MCF 10A (cell line): Measurements from ENCODE around the gene FKBP2. TPM values are rescaled to one million over a fixed set of nuclear protein-coding genes. Genes with fewer than 3 reads are reported as not detected.

Experiments used
- BruUV-seq: library from RNA; stranded (reverse); fragments of 400-500 nt; replicated peaks from 2 replicates; lab custom pipeline; 2021; lab: Mats Ljungman, UMichigan
- CTCF ChIA-PET: fragments of 300-600 bp; sonication (Branson Sonifier 250); formaldehyde crosslinking; extraction: SDS; loops from one replicate; lab custom pipeline; 2021; ENCODE audit warnings: antibody characterized with exemption, inconsistent platforms; lab: Yijun Ruan, JAX
- POLR2A ChIA-PET: fragments of 300-600, 350-650 bp; sonication (Branson Sonifier 250); formaldehyde crosslinking; extraction: SDS; loops from one replicate; lab custom pipeline; 2020; ENCODE audit warnings: antibody characterized with exemption, inconsistent platforms; lab: Yijun Ruan, JAX
- DNase-seq: peaks from one replicate; pipeline ENCODE4 v3.0.0-alpha.2; 2018; ENCODE audit not compliant: unreplicated experiment
- H3K27ac Mint-ChIP-seq: one replicate; pipeline ENCODE4 v1.8.0; 2022; ENCODE audit warnings: mild to moderate bottlenecking, low read depth, mixed read lengths; ENCODE audit not compliant: unreplicated experiment
- H3K27me3 Mint-ChIP-seq: one replicate; pipeline ENCODE4 v1.8.0; 2022; ENCODE audit warnings: mixed read lengths; ENCODE audit not compliant: insufficient read depth, unreplicated experiment
- H3K36me3 Mint-ChIP-seq: one replicate; pipeline ENCODE4 v1.8.0; 2022; ENCODE audit warnings: mild to moderate bottlenecking, moderate library complexity, mixed read lengths; ENCODE audit not compliant: insufficient read depth, unreplicated experiment
- H3K4me1 Mint-ChIP-seq: one replicate; pipeline ENCODE4 v1.8.0; 2022; ENCODE audit warnings: mixed read lengths; ENCODE audit not compliant: insufficient read depth, unreplicated experiment
- H3K4me3 Mint-ChIP-seq: one replicate; pipeline ENCODE4 v1.8.0; 2022; ENCODE audit warnings: mild to moderate bottlenecking, moderate library complexity, mixed read lengths; ENCODE audit not compliant: unreplicated experiment
- H3K9me3 Mint-ChIP-seq: one replicate; pipeline ENCODE4 v1.8.0; 2022; ENCODE audit warnings: mixed read lengths; ENCODE audit not compliant: unreplicated experiment
- CTCF ChIP-seq: fragments of 200-600 bp; IDR thresholded peaks from one replicate; pipeline ENCODE4 v1.8.0; 2022; ENCODE audit warnings: antibody characterized with exemption, mild to moderate bottlenecking; ENCODE audit not compliant: unreplicated experiment
- intact Hi-C: fragments of 100-400 bp; cut with micrococcal nuclease; formaldehyde crosslinking; loops from 2 replicates; pipeline ENCODE4 v1.14.1; 2022
- total RNA-seq: library from RNA; stranded (reverse); gene quantifications from 2 replicates; pipeline ENCODE4 v1.2.3, GENCODE V29; 2022

The FKBP2 gene
- total RNA-seq, 1 experiment from 2014 or later: 86.0 TPM

DNA sequence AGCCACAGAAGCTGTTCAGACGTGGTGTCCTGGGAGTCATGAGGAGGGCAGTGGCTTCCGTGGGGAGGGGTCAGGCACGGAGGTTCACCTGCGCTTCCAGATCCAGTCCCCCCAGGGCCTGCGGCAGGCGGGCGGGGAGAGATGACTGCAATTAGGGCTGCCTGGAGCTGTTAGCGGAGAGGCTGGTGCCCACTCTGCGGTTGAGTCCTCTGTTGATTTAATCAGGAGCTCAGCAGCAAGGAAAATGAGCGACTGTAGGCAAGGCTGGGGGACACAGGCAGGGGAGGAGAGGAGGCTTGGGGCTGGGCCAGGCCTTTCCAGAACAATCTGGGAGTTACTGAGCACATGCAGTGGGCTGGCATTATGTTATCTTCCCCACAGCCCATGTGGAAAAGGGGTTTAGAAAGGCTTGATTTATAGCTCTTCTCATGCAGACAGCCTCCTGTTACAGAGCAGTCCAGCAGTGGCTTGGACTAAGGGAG is 23.5 kb downstream of the FKBP2 start:
- H3K9me3 Mint-ChIP-seq: no peaks in the 10 kb centered on the region
- no peak for TF ChIP-seq CTCF
- H3K36me3 Mint-ChIP-seq: peaks cover 58% of the 10 kb centered on the region
- no peaks in the 10 kb centered on the region for H3K27me3 Mint-ChIP-seq
- ChIA-PET POLR2A (interaction anchor here (0.6 to 0.7 kb wide), 2 partner anchors 21 to 23 kb away, joined by 3 read pairs; partner anchors contain the start of gene FKBP2), CTCF (interaction anchor here (0.9 to 3.3 kb wide), 6 partner anchors 10 to 37 kb away, joined by 3 to 14 read pairs (median 5); partner anchors contain the start of gene PLCB3)
- DNase-seq: no peak
- intact Hi-C loops: no loop called here
- H3K4me1 Mint-ChIP-seq: peaks cover 23% of the 10 kb centered on the region
- BruUV-seq: no TSS peak
- H3K27ac Mint-ChIP-seq: no peak overlapping the region
- H3K4me3 Mint-ChIP-seq: no peak overlapping the region

DNA sequence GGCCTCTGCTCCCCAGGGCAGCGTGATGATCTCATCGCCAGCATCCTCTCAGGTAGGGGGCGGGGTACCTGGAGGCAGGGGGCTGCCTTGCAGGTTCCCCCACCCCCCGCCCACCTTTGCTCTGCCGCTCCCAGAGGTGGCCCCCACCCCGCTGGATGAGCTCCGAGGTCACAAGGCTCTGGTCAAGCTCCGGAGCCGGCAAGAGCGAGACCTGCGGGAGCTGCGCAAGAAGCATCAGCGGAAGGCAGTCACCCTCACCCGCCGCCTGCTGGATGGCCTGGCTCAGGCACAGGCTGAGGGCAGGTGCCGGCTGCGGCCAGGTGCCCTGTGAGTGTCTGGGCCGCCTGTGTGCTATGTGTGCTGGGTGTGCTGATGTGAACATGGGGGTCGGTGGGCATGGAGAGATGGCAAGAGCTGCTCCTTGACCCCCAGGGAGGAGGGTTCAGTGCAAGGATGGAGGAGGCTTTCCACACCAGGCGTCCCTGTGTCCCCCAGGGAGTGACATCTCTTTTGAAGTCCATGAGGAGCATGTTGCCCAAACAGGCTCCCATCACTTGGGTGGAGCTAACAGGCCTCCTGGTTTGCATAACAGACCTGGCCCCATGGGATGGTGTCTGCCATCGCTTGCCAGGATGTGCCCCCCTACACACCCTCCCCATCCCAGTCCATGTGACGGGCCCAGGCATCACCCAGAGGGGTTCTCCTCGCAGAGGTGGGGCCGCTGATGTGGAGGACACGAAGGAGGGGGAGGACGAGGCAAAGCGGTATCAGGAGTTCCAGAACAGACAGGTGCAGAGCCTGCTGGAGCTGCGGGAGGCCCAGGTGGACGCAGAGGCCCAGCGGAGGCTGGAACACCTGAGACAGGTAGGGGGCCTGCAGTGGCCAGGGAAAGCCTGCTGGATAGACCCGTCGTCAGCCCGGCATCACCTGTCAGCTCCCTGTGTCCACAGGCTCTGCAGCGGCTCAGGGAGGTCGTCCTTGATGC is 24.6 kb downstream of the FKBP2 start:
- intact Hi-C loops: no loop called here
- peaks cover 60% of the 10 kb centered on the region for H3K36me3 Mint-ChIP-seq
- H3K27me3 Mint-ChIP-seq: no peaks in the 10 kb centered on the region
- ChIA-PET CTCF (interaction anchor here (0.6 to 1.2 kb wide), 5 partner anchors 8 to 116 kb away, joined by 3 to 6 read pairs (median 4); partner anchors contain the start of gene PLCB3), POLR2A (interaction anchor here (0.6 kb wide), 1 partner anchor 20 kb away, joined by 3 read pairs; no protein-coding TSS in a partner anchor)
- no peak overlapping the region for H3K4me3 Mint-ChIP-seq
- BruUV-seq: no TSS peak
- H3K27ac Mint-ChIP-seq: no peak overlapping the region
- peaks cover 23% of the 10 kb centered on the region for H3K4me1 Mint-ChIP-seq
- no peak for DNase-seq
- TF ChIP-seq CTCF: no peak
- no peaks in the 10 kb centered on the region for H3K9me3 Mint-ChIP-seq

- DNase-seq: peak; percentile 56
- Mint-ChIP-seq H3K4me3 (no peak overlapping the region), H3K27ac (peak overlapping the region; percentile 27), H3K9me3 (no peaks in the 10 kb centered on the region), H3K36me3 (peaks cover 60% of the 10 kb centered on the region), H3K27me3 (no peaks in the 10 kb centered on the region), H3K4me1 (peaks cover 23% of the 10 kb centered on the region)
- intact Hi-C loops: no loop called here
- no peak for TF ChIP-seq CTCF
- BruUV-seq: no TSS peak
- ChIA-PET POLR2A (interaction anchor here (5.8 to 7.6 kb wide), 2 partner anchors 16 to 19 kb away, joined by 75 to 125 read pairs; partner anchors contain the start of genes BAD, GPR137 and PPP1R14B), CTCF (interaction anchor here (1.0 to 4.1 kb wide), 2 partner anchors 16 to 117 kb away, joined by 4 to 36 read pairs; partner anchors contain the start of gene PLCB3)
Observed at GRCh38 chr11:64266339-64266738, 25.4 kb downstream of the FKBP2 start.
